GM10266 (cell line): ENCODE data around the gene ARL8B.

Source experiments
- DNase-seq: peaks from one replicate; pipeline ENCODE4 v3.0.0; 2012; ENCODE audit errors: extremely low spot score
- CTCF ChIP-seq: IDR thresholded peaks from 2 replicates; pipeline ENCODE4 v1.5.1; 2012; ENCODE audit warnings: mild to moderate bottlenecking, low read depth; ENCODE audit not compliant: control insufficient read depth, insufficient read depth; ENCODE audit errors: missing control alignments

Gene ARL8B

DNA sequence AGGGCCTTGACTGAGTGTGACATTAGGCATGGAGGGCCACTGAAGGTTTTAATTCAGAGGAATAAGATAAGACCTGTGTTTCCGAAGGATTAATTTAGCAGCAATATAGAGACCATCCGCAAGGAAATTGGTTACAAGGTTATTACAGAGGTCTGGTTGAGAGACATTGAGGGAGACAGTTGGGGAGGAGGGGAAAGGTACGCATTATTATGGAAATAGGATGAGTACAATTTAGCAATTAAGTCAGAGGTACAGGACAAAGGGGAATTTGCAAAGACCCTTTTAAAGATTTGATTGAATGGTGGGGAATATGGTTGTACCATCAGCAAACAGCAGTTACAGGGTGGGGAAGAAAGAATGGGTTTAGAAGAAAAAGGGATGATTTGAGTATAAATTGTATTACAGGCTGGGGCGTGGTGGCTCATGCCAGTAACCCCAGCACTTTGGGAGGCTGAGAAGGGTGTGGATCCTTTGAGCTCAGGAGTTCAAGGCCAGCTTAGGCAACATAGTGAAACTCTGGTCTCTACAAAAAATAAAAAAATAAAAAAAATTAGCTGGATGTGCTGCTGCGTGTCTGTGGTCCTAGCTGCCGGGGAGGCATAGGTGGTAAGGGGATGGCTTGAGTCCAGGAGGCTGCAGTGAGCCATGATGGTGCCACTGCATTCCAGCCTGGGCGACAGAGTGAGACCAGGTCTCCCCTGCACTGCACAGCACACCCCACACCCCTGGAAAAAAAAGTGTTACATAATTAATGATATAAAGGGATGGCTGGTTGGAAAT, 11.3 kb downstream of the ARL8B start:
- no peak for TF ChIP-seq CTCF
- DNase-seq: no peak

- DNase-seq: no peak
- TF ChIP-seq CTCF: no peak
Measured at GRCh38 chr3:5134019-5134391, 11.9 kb downstream of the ARL8B start.

DNA sequence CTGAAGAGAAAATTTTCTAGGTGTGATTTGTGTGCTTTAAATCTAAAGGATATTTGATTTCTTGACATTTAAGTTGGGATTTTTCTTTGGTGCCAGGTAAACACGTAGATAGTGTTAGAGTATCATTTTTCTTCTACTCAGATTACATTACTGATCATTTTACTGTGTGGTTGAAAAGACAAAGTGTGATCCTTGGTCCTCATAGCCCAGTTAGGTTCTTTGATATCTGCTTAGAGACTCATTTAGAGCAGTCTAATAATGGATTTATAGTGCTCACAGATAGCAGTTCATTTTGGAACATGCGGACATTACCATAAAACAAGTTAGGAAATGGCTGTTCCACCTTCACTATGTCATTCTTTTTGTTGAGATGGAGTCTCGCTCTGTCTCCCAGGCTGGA, 12.4 kb downstream of the ARL8B start:
- TF ChIP-seq CTCF: no peak
- DNase-seq: no peak

- peak; percentile 63 for TF ChIP-seq CTCF
- DNase-seq: peak; percentile 63
Measured at GRCh38 chr3:5136211-5136918, 14.3 kb downstream of the ARL8B start.

- DNase-seq: no peak
- no peak for TF ChIP-seq CTCF
Measured at GRCh38 chr3:5136919-5137429, 14.9 kb downstream of the ARL8B start.

GRCh38 chr3:5138214-5138981, 16.3 kb downstream of the ARL8B start:
- DNase-seq: no peak
- TF ChIP-seq CTCF: no peak
